GM12872 (cell line): ENCODE data around the gene COL17A1.

Experiments used
- TF ChIP-seq, protein P1 (sequence below): IDR thresholded peaks from 3 replicates; pipeline ENCODE4 v1.5.1; 2011; ENCODE audit warnings: low read depth, mild to moderate bottlenecking, low read length, moderate library complexity; ENCODE audit not compliant: insufficient read depth

The COL17A1 gene

DNA sequence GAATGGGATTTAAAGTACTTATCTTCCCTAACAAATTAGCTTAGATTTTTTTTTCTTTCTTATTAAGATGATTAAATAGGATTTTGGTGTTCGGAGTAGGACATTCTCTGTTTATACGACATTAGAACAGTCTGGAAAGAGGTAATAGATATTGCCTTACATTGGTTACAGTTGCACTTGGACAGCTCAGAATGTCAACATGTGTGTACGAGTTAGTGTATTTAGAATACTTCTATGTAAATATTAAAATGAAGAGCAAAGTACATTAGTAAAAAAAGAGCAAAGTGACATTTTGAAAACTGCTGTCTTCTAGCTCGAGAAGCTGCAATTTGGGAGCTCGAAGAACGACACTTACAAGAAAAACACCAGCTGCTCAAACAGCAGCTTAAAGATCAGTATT is 67.2 kb downstream of the COL17A1 start:
- TF ChIP-seq, protein P1, sequence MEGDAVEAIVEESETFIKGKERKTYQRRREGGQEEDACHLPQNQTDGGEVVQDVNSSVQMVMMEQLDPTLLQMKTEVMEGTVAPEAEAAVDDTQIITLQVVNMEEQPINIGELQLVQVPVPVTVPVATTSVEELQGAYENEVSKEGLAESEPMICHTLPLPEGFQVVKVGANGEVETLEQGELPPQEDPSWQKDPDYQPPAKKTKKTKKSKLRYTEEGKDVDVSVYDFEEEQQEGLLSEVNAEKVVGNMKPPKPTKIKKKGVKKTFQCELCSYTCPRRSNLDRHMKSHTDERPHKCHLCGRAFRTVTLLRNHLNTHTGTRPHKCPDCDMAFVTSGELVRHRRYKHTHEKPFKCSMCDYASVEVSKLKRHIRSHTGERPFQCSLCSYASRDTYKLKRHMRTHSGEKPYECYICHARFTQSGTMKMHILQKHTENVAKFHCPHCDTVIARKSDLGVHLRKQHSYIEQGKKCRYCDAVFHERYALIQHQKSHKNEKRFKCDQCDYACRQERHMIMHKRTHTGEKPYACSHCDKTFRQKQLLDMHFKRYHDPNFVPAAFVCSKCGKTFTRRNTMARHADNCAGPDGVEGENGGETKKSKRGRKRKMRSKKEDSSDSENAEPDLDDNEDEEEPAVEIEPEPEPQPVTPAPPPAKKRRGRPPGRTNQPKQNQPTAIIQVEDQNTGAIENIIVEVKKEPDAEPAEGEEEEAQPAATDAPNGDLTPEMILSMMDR, result no peak

- TF ChIP-seq, protein P1, result no peak
These were observed 69.0 kb downstream of the COL17A1 start for GRCh38 chr10:104016661-104017060.

GRCh38 chr10:104014176-104014575 is 71.5 kb downstream of the COL17A1 start:
- TF ChIP-seq, protein P1, result no peak

DNA sequence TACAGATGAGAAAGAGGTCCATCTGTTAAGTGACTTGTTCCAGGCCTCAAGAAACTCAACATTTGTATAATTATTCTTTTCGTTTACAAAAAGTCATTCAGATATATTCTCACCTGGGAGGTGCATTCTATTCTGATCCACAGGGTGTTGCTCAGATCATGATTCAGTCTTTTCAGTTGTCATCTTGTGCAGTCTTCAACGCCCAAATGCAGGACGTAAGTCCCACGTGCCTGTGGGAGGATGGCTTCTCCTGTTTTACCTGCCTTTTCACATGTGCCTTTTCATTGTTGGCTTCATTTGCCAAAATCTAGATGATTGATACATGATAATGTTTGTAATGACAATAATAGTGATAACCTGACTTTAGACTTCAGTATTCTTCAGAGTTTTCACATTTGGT is 72.2 kb downstream of the COL17A1 start:
- TF ChIP-seq, protein P1, result no peak

GRCh38 chr10:104011904-104012303 is 73.8 kb downstream of the COL17A1 start:
- TF ChIP-seq, protein P1, result no peak

GRCh38 chr10:104005172-104005863 is 80.4 kb downstream of the COL17A1 start:
- TF ChIP-seq, protein P1, result no peak

GRCh38 chr10:104002911-104003310 is 82.8 kb downstream of the COL17A1 start:
- TF ChIP-seq, protein P1, result no peak

- TF ChIP-seq, protein P1, result no peak
These were observed 86.9 kb downstream of the COL17A1 start for GRCh38 chr10:103998805-103999204.
